ENCODE data around the gene MGAM2.

The MGAM2 gene

DNA sequence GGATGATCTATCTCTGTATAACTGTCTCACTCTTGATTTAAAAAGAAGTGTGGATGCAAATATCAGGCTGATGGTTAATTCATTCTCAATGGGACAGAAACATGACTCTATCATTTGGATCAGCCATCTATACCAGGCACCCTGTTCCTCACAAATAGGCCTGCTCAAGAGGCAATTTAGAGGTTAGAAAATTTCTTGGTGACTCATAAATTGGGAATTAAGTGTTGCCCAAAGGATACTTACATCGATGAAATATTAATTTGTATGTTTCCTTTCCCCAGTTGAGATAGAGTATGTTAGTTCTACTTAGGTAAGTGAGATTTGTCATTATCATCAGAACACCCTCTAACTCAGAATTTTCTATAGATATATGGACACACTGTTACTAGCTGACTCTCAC is 88.7 kb downstream of the MGAM2 start:
- Histone ChIP-seq H3K9ac (ENCODE audit: low read depth, low read length) (no peak overlapping the region), H3K4me3 (ENCODE audit: low read depth, low read length) (no peak overlapping the region), H3K27ac (ENCODE audit: low read depth, low read length) (no peak overlapping the region), H3K4me1 (ENCODE audit: control insufficient read depth, insufficient read depth, low read length) (no peaks in the 10 kb centered on the region), H3K9me3 (ENCODE audit: control insufficient read depth, insufficient read depth, low read length) (no peaks in the 10 kb centered on the region), H3K27me3 (ENCODE audit: control insufficient read depth, insufficient read depth, low read length) (no peaks in the 10 kb centered on the region), H3K36me3 (ENCODE audit: control insufficient read depth, insufficient read depth, low read length) (no peaks in the 10 kb centered on the region)

GRCh38 chr7:142228537-142229104 is 117.1 kb downstream of the MGAM2 start:
- Histone ChIP-seq H3K4me1 (ENCODE audit: control insufficient read depth, insufficient read depth, low read length) (peaks cover 3% of the 10 kb centered on the region; the same call in 1 of the 2 replicates), H3K27me3 (ENCODE audit: control insufficient read depth, insufficient read depth, low read length) (no peaks in the 10 kb centered on the region), H3K9me3 (ENCODE audit: control insufficient read depth, insufficient read depth, low read length) (0 out of 2 replicates have a peak, but pooled peaks cover 5% of the 10 kb centered on the region), H3K27ac (ENCODE audit: low read depth, low read length) (no peak overlapping the region), H3K36me3 (ENCODE audit: control insufficient read depth, insufficient read depth, low read length) (no peaks in the 10 kb centered on the region), H3K9ac (ENCODE audit: low read depth, low read length) (no peak overlapping the region), H3K4me3 (ENCODE audit: low read depth, low read length) (no peak overlapping the region)

DNA sequence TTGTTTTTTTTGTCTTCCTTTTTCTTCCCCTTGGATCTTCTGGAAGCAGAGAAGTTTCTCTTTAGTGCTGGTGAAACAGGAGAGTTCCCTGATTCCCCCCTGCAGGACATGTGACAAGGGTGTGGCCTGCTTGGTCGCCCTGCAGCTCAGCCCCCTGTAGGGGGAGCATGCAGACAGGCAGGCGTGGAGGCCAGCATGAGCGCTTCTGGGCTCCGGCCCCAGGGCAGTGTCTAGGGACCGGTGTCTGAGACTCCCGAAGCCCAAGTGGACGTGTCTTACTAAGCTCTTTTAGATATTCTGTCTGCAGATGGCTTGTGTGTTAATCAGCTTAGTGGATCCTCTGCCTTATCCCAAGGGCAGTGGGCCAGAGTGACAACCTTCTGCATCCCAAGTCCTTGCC is 120.2 kb downstream of the MGAM2 start:
- Histone ChIP-seq H3K36me3 (ENCODE audit: control insufficient read depth, insufficient read depth, low read length) (no peaks in the 10 kb centered on the region), H3K4me3 (ENCODE audit: low read depth, low read length) (no peak overlapping the region), H3K9ac (ENCODE audit: low read depth, low read length) (no peak overlapping the region), H3K9me3 (ENCODE audit: control insufficient read depth, insufficient read depth, low read length) (0 out of 2 replicates have a peak, but pooled peaks cover 5% of the 10 kb centered on the region), H3K27ac (ENCODE audit: low read depth, low read length) (no peak overlapping the region), H3K4me1 (ENCODE audit: control insufficient read depth, insufficient read depth, low read length) (peaks cover 3% of the 10 kb centered on the region; the same call in 1 of the 2 replicates), H3K27me3 (ENCODE audit: control insufficient read depth, insufficient read depth, low read length) (no peaks in the 10 kb centered on the region)

DNA sequence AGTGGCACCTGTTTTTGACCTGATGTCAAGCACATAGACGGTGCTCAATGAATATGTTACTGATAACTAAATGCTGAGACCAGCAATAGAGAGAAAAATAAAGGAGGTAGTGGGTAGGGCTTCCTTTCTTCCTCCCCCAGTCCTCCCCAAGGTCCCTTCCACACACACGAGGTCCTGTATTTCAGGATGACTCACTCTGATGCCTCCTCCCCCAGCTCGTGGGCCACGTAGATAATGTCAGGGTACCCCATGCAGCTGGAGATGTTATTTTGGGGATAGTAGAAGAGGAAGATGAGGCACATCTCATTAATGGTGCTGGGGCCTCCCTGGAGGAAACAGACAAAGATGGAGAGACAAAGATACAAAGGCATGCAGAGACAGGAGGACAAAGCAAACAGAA is 129.0 kb downstream of the MGAM2 start:
- Histone ChIP-seq H3K36me3 (ENCODE audit: control insufficient read depth, insufficient read depth, low read length) (no peaks in the 10 kb centered on the region), H3K9ac (ENCODE audit: low read depth, low read length) (no peak overlapping the region), H3K9me3 (ENCODE audit: control insufficient read depth, insufficient read depth, low read length) (no peaks in the 10 kb centered on the region), H3K4me1 (ENCODE audit: control insufficient read depth, insufficient read depth, low read length) (no peaks in the 10 kb centered on the region), H3K27ac (ENCODE audit: low read depth, low read length) (no peak overlapping the region), H3K27me3 (ENCODE audit: control insufficient read depth, insufficient read depth, low read length) (no peaks in the 10 kb centered on the region), H3K4me3 (ENCODE audit: low read depth, low read length) (no peak overlapping the region)

DNA sequence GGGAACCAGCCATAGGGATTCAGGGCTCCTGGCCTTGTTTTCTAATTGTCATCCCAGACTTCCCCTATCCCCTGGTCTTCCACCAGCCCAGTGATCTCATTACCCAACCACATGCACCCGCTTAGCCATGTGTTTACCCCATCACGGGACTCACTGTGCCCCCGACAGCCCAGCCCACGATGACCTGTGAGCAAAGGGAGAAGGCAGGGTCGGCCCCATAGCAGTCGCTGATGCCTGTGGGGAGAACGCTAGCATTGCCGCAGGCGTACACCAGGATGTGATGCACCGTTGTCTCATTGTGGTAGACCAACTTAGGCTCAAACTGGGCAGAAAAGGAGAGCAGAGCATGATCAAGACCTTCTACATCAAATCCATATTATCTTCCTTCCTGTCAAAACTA is 132.3 kb downstream of the MGAM2 start:
- Histone ChIP-seq H3K9ac (ENCODE audit: low read depth, low read length) (no peak overlapping the region), H3K27me3 (ENCODE audit: control insufficient read depth, insufficient read depth, low read length) (no peaks in the 10 kb centered on the region), H3K27ac (ENCODE audit: low read depth, low read length) (no peak overlapping the region), H3K4me1 (ENCODE audit: control insufficient read depth, insufficient read depth, low read length) (no peaks in the 10 kb centered on the region), H3K36me3 (ENCODE audit: control insufficient read depth, insufficient read depth, low read length) (no peaks in the 10 kb centered on the region), H3K9me3 (ENCODE audit: control insufficient read depth, insufficient read depth, low read length) (no peaks in the 10 kb centered on the region), H3K4me3 (ENCODE audit: low read depth, low read length) (no peak overlapping the region)

GRCh38 chr7:142248166-142249160 is 136.9 kb downstream of the MGAM2 start:
- H3K9me3 ChIP-seq (ENCODE audit: control insufficient read depth, insufficient read depth, low read length), result no peaks in the 10 kb centered on the region
- H3K27ac ChIP-seq (ENCODE audit: low read depth, low read length), result no peak overlapping the region
- no peaks in the 10 kb centered on the region for H3K4me1 ChIP-seq (ENCODE audit: control insufficient read depth, insufficient read depth, low read length)
- no peak overlapping the region for H3K9ac ChIP-seq (ENCODE audit: low read depth, low read length)
- H3K4me3 ChIP-seq (ENCODE audit: low read depth, low read length), result no peak overlapping the region
- H3K27me3 ChIP-seq (ENCODE audit: control insufficient read depth, insufficient read depth, low read length), result no peaks in the 10 kb centered on the region
- H3K36me3 ChIP-seq (ENCODE audit: control insufficient read depth, insufficient read depth, low read length), result no peaks in the 10 kb centered on the region

DNA sequence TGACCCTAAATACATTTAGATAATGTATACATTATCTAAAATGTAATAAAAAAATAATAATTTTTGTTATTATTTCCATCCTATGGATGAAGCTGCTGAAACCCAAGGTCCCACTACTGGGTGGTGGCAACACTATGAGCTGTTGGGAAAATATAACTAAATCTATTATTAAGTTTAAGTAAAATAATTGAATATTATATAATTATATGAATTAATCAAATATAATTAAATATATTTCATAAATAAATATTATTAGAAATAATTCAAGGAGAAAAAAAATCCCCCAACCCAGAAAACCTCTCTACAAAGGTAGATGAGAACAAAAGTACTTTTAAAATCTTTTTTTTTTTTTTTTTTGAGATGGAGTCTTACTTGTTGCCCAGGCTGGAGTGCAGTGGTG is 138.4 kb downstream of the MGAM2 start:
- Histone ChIP-seq H3K4me1 (ENCODE audit: control insufficient read depth, insufficient read depth, low read length) (no peaks in the 10 kb centered on the region), H3K9ac (ENCODE audit: low read depth, low read length) (no peak overlapping the region), H3K4me3 (ENCODE audit: low read depth, low read length) (no peak overlapping the region), H3K9me3 (ENCODE audit: control insufficient read depth, insufficient read depth, low read length) (no peaks in the 10 kb centered on the region), H3K27me3 (ENCODE audit: control insufficient read depth, insufficient read depth, low read length) (no peaks in the 10 kb centered on the region), H3K36me3 (ENCODE audit: control insufficient read depth, insufficient read depth, low read length) (no peaks in the 10 kb centered on the region), H3K27ac (ENCODE audit: low read depth, low read length) (no peak overlapping the region)

DNA sequence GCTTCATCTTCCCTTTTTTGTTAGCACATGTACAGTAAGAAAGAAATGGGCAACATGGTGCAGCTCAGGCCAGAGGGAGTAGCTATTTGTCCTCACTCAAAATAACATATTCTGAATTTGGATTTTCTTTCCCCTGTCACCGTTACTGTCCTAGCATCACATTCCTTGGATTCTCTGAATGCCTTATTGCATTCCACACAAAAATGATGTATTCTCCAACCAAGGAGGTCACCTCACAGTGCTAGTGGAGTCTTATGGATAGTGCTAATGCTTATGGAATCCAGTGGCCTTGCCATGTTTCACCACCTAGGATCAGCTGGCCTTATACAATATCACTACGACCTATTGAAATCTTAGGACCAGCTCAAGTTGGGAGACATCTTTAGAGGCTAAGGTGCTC is 139.2 kb downstream of the MGAM2 start:
- H3K27me3 ChIP-seq (ENCODE audit: control insufficient read depth, insufficient read depth, low read length), result no peaks in the 10 kb centered on the region
- H3K27ac ChIP-seq (ENCODE audit: low read depth, low read length), result no peak overlapping the region
- H3K36me3 ChIP-seq (ENCODE audit: control insufficient read depth, insufficient read depth, low read length), result no peaks in the 10 kb centered on the region
- H3K4me1 ChIP-seq (ENCODE audit: control insufficient read depth, insufficient read depth, low read length), result no peaks in the 10 kb centered on the region
- no peak overlapping the region for H3K9ac ChIP-seq (ENCODE audit: low read depth, low read length)
- no peaks in the 10 kb centered on the region for H3K9me3 ChIP-seq (ENCODE audit: control insufficient read depth, insufficient read depth, low read length)
- no peak overlapping the region for H3K4me3 ChIP-seq (ENCODE audit: low read depth, low read length)

DNA sequence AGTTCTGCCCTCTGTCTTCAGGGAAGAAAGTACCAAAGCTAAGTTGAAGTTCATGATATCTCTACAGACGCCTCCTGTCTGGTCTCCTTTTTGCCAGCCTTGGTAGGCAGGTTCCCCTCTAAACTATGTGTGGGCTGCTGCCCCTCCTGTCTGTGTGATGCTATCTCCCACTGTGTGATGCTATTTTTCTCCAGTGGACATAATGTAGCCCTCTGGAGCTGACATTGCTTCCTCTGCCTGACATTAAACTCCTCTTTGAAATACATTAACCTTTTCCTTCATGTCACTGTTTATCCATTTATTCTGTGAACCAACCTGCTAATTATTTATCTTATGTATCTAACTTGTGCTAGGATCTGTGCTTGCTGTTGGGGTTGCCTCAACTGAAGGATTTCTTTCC is 146.4 kb downstream of the MGAM2 start, which contains the start of gene PRSS58:
Gene PRSS58 (minus strand): TSS at position 101 of the 400 bp plus-strand sequence. CDS start 351 bp downstream, outside the sequence.
- Histone ChIP-seq H3K27me3 (ENCODE audit: control insufficient read depth, insufficient read depth, low read length) (no peaks in the 10 kb centered on the region), H3K27ac (ENCODE audit: low read depth, low read length) (no peak within 1 kb of the TSS), H3K4me1 (ENCODE audit: control insufficient read depth, insufficient read depth, low read length) (no peaks in the 10 kb centered on the region), H3K9ac (ENCODE audit: low read depth, low read length) (no peak within 1 kb of the TSS), H3K4me3 (ENCODE audit: low read depth, low read length) (no peak within 1 kb of the TSS), H3K9me3 (ENCODE audit: control insufficient read depth, insufficient read depth, low read length) (peaks cover 4% of the 10 kb centered on the region; the same call in 1 of the 2 replicates), H3K36me3 (ENCODE audit: control insufficient read depth, insufficient read depth, low read length) (no peaks in the 10 kb centered on the region)

- H3K36me3 ChIP-seq (ENCODE audit: control insufficient read depth, insufficient read depth, low read length), result no peaks in the 10 kb centered on the region
- H3K27ac ChIP-seq (ENCODE audit: low read depth, low read length), result no peak overlapping the region
- no peak overlapping the region for H3K4me3 ChIP-seq (ENCODE audit: low read depth, low read length)
- H3K9me3 ChIP-seq (ENCODE audit: control insufficient read depth, insufficient read depth, low read length), result no peaks in the 10 kb centered on the region
- H3K4me1 ChIP-seq (ENCODE audit: control insufficient read depth, insufficient read depth, low read length), result no peaks in the 10 kb centered on the region
- no peak overlapping the region for H3K9ac ChIP-seq (ENCODE audit: low read depth, low read length)
- no peaks in the 10 kb centered on the region for H3K27me3 ChIP-seq (ENCODE audit: control insufficient read depth, insufficient read depth, low read length)
These were observed 152.3 kb downstream of the MGAM2 start for GRCh38 chr7:142263598-142264380.
